NCI-H446 treated with DMSO at 0.1 percent for 48 hours (cell line): ENCODE data around the gene TAOK1.

Experiments used
- DNase-seq: peaks from one replicate; lab custom pipeline; 2025; lab: John Stamatoyannopoulos, UW

The TAOK1 gene

DNA sequence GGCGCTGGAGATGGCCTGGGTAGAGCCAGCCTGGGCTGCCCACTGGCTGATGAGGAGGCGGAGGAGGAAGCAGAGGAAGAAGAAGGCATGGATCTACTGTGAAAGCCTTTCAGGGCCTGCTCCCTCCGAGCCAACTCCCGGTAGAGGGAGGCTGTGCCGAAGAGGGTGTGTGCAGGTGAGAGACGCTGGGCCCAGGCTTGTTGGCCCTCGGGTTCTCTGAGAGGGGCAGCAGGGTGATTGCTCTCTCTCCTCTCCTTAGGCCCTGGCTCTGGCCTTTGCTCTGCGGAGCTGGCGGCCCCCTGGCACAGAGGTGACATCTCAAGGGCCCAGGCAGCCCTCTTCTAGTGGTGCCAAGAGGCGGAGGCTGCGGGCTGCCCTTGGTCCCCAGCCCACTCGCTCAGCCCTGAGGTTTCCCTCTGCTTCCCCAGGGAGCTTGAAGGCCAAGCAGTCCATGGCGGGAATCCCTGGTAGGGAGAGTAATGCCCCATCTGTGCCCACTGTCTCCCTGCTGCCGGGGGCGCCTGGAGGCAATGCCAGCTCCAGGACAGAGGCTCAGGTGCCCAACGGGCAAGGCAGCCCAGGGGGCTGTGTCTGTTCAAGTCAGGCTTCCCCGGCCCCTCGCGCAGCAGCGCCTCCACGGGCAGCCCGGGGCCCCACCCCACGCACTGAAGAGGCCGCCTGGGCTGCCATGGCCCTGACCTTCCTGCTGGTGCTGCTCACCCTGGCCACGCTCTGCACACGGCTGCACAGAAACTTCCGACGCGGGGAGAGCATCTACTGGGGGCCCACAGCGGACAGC lies 181.9 kb downstream of the TAOK1 start:
- DNase-seq = no peak

- DNase-seq = no peak
Observed at GRCh38 chr17:29572691-29573557, 182.8 kb downstream of the TAOK1 start.

DNA sequence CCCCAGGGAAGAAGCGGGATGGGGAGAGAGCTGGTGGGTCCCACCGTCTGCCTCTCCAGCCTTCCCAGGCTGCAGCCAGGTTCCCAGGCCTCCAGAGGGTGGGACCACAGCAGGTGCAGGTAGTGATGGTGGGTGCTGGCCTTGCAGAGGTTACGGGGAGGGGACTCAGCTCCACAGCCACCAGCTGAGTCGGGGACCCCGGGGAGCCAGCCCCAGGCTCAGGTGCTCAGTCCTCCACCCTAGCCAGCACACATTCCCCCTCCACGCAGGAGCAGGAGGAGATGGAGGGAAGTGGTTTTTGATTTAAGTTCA lies 183.4 kb downstream of the TAOK1 start:
- no peak for DNase-seq

DNA sequence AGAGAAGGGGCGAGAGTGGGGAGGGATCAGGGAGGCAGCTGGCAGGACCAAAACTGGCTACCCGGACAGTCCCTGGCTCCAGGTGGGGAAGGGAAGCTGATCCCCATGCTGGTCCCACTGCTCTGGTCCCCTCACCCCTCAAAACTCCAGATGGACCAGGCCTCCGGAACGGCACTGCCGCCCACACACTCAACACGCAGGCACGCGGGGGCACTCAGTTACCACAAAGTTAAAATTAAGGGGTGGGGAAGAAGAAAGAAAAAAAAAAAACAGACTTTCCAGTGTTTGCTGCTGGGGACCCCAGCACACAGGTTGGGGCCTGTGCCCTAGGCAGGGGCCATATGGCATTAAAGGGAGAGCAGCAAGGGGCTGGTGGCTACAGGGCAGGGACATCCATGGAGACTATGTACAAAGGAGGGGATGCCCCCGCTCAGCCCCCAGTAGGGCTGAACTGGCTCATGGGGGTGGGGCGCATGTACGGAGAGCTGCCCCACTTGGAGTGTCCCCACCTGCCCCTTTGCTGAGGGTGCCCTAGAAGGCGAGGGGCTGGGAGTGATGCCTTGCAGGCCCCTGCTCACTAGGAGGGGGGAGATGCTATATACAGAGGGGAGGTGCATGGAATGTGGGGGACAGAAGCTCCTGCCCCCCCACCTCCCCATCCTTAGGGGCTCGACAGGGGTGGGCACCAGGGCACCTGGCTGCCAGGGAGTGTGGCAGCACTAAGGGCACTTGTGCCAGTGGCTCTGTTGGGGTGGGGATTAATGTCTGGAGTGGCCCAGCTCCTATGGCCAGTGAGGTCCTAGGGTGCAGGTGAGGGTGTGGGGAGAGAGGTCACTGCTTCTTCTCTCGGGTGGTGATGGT lies 183.9 kb downstream of the TAOK1 start:
- no peak for DNase-seq

- no peak for DNase-seq
Observed at GRCh38 chr17:29574732-29575510, 184.8 kb downstream of the TAOK1 start.

DNA sequence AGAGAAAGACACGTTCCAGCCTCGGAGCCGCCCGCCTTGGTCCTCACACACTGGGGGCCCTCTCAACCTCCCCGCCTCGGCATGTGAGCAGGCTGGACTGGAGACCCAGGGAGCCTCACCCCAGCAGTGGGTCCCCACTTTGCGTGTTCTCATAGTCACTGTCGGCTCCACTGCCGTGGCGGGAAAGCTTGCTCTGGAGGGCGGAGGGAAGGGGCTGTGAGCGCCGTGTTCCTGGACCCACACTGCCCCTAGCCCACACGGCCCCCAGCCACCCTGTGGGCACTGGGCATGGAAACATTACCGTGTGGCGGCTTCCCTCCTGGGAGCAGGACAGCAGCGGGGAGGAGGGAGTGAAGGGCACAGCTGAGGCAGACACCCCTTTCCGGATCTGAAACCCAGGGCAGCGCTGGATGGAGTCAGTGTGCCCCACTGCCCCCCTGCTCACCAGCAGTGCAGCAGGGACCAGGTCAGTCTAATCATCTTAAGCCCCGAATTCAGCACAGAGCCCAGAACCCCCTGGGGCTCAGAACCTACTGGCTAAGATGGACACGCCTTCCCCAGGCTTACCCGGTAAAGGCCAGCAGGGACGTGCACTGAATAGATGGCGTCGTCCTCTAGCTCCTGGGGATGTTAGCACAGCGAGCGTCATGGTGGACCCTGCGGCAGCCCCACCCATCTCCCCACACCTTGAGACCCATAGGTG lies 185.5 kb downstream of the TAOK1 start:
- DNase-seq = no peak

DNA sequence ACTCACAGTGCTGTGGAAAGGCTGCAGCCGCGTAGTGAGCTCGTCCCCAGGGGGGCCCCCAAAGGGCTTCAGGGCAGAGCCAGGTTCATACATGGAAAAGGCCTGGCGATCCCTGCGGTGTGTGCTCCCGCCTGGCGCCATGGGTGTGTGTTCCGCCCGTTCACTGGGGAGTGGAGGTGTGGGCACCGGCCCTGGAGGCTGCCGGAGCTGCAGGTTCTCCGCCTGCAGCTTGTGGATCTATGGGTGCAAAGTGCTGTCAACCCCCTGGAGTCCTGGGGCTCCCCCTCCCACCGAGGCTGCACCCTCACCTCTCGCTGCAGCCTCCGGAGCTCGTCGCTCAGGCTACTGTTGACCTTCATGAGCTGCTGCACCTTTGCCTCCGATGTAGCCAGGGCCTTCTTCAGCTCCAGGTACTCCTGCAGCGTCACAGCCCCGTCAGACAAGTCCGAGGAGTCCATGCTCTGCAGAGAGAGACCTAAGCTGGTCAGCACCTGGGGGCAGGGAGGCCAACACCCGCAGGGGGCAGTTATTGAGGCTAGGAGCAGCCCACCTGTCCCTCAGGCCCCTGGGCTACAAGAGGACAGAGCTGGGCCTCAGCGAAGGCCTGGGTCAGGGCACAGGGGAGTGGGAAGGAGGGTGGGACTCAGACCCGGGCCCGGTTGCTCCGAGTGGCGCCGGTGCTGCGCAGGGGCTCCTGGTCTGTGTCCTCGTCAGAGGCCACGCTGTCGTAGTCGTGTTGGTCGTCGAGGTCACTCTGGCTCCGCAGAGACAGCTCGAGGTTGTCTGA lies 186.2 kb downstream of the TAOK1 start:
- DNase-seq = no peak

GRCh38 chr17:29577001-29577370 lies 186.8 kb downstream of the TAOK1 start:
- no peak for DNase-seq

GRCh38 chr17:29577385-29578211 lies 187.4 kb downstream of the TAOK1 start:
- DNase-seq = no peak

DNA sequence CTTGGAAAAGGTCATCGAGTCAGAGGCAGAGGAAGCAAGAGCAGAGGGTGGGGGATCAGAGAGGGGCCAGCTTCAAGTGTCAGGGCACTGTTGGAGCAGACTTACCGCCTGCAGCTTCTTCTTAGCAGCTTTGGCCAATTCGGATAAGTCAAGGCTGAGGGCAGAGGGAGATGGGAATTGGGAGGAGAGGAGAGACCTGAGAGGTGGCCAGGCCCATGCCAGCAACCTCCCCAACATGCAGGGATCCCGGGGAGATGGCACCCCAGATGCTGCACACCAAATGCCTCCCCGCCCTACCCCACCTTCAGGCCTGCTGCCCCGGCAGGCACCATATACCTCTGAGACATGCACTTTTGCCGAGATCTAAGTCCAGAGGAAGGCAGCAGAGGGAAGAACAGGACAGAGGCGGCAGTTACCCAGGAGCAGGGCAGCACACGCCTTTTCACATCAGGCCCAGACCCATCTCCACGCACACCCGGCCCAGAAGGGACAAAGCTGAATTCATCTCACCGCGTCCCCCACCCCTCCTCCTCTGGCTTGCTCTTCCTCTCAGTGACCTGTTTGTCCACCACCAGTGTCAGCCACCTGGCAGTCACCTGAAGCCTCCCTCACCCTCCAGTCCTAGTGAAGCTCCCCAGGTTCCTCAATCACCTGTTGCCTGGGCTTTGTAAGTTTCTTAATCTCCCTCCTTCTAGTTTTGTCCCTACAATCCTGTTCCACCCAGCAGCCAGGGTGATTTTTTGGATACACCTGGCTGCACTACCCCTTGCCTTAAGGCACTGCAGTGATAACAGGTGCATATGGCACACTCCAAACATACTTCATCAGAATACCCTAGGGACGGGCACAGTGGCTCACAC lies 188.7 kb downstream of the TAOK1 start:
- DNase-seq = no peak

DNA sequence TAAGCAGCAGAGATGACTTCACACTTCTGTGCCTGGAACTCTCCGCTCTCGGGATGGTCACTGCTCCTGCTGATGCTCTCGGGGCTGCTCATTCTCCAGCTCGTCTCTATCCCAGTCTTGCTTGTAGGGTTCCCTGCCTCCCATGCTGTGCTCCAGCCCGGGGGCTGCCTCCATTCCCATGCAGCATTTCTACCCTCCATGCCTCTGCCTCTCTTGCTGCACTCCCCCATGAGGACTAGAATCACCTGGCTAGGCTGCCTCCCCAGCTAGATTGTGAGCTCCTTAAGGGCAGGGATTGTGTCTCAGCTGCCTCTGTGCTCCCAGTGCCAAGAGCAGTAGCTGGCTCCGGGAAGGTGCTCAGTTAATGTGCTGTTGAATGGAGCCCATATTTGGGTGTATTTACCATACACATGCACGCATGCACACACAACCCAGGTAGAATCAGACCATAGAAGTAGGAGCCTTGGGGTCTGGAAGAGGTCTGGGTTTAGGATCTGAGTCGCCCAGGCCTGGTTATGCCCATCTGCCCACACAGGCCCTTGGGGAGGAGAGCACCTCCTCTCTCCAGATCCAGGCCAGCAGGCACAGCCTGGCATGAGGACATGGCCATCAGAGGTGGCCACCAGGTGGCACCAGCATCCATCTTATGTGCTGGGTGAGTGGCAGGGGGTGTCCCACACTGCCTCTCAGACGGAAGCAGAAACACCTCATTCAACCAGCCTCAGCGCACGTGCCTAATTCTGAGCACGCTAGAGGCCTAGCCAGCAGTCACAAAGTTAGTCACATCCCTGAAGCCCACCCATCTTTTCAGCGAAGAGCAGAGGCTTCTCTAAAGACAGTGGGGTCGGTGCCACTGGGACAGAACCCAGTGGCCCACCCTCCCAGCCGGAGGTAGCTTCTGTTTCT lies 190.0 kb downstream of the TAOK1 start:
- DNase-seq = peak; percentile 24

DNA sequence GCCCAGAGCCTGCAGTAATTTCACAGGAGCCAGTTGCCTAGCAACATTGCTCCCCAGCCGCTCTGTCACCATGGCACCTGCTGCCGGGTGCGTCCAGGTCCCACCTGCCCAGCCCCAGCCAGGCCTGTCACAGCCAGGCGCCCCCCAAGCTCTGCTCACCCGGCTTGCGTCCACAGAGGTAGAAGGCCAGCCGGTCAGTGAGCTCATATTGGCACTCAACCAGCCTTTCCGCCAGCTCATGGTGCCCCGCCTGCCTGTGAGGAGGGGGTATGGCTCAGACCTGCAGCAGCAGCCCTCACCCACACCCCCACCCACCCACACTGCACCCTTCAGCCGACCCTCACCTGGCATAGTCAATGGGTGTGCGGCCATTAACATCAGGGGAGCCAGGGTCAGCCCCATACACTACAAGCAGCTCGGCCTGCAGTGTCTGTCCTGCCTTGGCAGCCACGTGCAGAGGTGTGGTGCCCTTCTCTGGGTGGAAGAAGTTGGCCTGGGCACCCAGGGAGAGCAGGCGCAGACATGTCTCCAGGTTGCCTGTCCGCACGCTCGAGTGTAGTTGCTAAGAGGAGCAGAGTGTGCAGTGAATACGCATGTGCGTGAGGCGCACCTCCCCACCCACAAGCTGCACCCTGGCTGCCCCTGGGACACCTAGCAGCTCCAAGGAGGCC lies 191.6 kb downstream of the TAOK1 start:
- DNase-seq = no peak

- DNase-seq = peak; percentile 61
Observed at GRCh38 chr17:29582254-29582765, 192.1 kb downstream of the TAOK1 start.

- peak; percentile 77 for DNase-seq
Observed at GRCh38 chr17:29582772-29583171, 192.6 kb downstream of the TAOK1 start.

- no peak for DNase-seq
Observed at GRCh38 chr17:29583324-29584248, 193.4 kb downstream of the TAOK1 start.
